ENCODE measurements around the gene DMRT1. TPM values are rescaled to one million over a fixed set of nuclear protein-coding genes. Genes with fewer than 3 reads are reported as not detected.
"Not testable (repeated sequence)": the region's sequence is repeated elsewhere in the genome, so short reads cannot be mapped to it uniquely, and the experiment has no call there.

DMRT1 gene
- total RNA-seq, 2 donors from 2014 or later, result not detected

DNA sequence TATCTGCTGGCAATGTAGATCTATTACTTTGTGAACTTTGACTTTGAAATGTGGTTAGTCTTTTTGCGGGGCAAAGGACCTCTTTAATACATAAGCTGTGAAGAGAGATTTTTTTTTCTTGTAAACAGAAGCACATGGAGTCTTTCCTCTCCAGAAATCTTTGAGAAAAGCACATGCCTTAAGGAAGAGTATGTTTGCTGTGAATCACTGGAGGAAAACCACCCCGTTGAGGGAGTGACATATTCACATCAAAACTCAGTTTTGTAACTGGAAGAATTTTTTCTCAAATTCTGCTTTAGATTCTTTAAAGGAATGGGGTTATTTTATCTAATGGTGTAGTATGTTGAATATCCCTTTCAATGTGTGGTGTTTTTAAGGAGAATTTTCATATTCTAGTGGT lies 138.5 kb downstream of the DMRT1 start:
- no peak for DNase-seq (ENCODE audit: low spot score)
- intact Hi-C loops (cut with DNase I), result no loop called here

DNA sequence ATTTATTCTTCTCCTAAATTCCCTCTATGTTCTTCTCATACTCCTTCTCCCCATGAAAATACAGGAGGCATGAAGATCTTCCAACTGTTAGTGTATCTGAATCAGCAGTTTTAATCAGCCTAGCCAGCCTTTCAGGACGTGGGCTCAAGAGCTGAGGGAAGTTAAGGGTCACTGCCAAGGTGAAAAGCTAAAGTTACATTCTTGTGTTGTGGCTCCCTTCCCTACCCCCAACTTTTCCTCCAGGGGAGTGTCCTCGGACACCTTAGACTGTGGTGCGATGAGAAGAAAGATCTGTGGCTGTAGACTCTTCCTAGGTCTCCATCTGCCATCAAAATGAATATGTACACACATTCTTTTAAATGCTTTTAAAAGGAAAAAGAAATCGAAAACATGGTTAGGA lies 139.1 kb downstream of the DMRT1 start:
- intact Hi-C loops (cut with DNase I), result no loop called here
- DNase-seq (ENCODE audit: low spot score), result no peak

DNA sequence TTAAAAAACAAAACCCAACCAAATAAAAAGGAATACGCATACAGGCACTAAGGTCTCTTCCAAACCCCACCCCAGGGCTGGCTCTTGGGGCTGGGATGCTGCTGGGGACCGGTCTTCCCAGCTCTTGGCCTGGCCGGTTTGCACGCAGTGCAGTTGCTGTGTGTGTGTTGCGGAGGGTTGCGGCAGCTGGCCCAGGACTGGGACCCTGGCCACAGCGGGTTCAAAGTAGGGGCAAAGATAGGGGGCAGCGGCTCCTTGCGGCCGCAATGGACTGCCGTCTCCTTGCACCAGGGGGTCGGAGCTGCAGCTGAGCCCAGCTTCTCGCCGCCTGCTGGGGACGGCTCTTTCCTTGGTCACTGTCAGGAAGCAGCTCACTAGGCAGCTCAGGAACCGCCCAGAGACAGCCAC lies 140.0 kb downstream of the DMRT1 start:
- no peak for DNase-seq (ENCODE audit: low spot score)
- intact Hi-C loops (cut with DNase I), result no loop called here

DNA sequence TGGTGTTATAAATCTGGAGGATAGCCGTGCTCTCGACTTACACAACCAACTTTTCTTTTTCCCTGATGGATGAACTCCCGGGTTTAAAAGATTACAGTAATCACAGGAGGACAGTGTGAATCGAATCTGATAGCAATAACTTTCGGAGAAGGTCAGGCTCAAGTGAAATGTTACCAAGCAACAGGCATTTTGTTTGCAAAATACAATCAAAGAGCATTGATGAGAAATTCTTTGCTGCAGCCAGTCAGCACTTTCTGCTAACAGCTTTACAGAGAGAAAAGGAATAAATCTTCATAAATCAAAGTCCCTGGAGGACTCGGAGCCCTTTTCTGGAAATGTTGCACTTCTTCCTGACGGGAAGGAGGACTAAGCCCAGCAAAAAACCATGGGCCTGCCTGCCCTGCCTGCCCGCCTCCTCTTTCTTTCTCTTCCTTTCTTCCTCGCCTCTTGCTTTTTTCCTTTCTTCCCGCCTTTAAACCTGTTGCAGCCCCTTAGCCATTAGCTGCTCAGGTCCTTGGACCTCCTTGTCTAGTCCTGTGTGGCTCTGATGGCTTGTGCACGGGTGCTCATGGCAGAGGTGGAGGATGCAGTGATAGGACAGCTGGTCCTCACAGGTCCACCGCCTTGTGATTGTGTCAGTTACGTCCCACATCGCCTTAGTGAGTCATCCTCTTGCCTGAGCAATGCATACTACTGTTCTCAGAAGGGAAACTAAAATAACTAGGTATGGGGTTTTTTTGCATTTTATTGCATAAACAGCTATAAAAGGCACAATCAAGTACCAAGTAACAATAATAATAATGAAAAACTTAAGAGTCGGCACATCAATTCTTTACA lies 141.1 kb downstream of the DMRT1 start:
- intact Hi-C loops (cut with DNase I), result no loop called here
- DNase-seq (ENCODE audit: low spot score), result no peak

DNA sequence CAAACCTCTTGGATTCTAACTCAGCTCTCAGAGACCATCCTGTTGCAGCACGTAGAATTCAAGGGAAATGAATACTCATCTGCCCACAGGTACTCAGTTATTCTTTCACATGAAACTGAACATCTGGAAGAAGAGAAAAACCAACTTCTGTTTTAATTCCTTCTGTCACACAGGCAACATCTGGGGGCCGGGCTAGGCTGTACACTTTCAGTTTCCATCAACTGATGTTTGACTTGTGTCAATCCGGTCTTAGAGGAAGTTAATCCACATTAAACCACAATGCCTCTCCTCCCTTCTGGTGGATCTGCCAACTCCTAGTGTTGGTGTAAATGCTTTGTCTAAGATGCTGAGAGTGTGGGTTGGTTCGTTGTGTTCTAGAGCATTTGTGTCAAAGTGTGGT lies 152.5 kb downstream of the DMRT1 start:
- intact Hi-C loops (cut with DNase I), result loop anchor here in 1 of 2 donors (5.0 to 10.0 kb wide), 2 partner anchors 99 to 328 kb away; no protein-coding TSS in a partner anchor
- no peak for DNase-seq (ENCODE audit: low spot score)

DNA sequence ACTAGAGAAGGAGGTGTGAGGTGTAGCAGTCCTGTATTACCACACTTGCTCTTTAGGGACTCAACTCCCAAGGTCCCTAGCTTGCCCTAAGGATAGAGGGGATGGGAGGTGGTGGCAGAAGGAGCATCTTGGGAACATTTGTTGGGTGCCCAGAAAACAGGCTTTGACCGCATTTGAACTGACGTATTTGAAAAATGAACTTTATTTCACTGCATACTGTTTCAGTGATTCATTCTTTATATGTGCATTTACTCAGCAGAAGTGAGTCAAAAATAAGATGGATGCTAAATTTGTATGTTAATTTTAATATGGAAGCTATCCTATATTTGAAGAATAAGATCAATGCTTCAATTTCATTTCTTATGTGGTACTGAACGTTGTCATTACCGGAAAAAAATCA lies 153.7 kb downstream of the DMRT1 start:
- intact Hi-C loops (cut with DNase I), result loop anchor here in 1 of 2 donors (10.0 kb wide), 1 partner anchor 100 kb away; no protein-coding TSS in a partner anchor
- DNase-seq (ENCODE audit: low spot score), result no peak

DNA sequence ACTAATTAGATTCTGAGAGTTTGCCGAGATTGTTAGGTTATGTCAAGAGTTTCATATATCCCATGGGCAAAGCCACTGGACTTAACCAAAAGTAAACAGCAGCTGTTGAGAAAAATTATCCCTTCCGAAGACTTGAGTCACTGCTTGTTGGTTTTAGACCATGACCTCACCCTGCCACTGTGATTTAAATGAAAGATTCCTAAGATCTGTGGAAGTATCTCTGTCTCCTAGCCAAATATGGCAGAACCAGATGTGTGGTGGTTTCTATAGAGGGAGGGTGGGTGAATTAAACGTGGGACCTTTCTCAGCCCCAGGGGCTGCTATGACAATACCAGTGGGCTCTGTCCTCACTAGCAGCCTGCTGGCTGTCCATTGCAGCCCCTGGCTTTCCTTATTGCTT lies 154.3 kb downstream of the DMRT1 start:
- intact Hi-C loops (cut with DNase I), result loop anchor here in 1 of 2 donors (10.0 kb wide), 1 partner anchor 101 kb away; no protein-coding TSS in a partner anchor
- DNase-seq (ENCODE audit: low spot score), result no peak

DNA sequence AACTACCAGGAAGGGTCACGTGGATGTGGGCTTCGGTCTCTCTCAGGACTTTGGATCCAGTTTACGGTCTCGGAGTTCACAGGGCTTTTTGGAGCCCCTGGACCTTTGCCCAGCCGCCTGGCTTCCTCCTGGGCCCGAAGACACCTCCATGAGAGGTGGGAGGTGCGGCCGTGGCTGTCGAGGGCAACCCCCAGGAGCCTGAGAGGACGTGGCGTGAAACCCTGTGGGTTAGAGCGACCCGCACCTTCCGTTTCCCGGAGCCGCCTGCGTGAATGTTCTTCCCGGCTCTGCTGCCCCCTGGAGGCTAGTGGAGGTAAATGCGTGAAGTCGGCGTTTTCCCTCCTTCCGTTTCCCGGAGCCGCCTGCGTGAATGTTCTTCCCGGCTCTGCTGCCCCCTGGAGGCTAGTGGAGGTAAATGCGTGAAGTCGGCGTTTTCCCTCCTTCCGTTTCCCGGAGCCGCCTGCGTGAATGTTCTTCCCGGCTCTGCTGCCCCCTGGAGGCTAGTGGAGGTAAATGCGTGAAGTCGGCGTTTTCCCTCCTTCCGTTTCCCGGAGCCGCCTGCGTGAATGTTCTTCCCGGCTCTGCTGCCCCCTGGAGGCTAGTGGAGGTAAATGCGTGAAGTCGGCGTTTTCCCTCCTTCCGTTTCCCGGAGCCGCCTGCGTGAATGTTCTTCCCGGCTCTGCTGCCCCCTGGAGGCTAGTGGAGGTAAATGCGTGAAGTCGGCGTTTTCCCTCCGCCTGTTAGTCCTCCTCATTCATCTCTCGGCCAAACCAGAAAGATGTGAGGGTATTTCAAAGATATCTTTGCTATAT lies 157.0 kb downstream of the DMRT1 start:
- not testable (repeated sequence) for DNase-seq (ENCODE audit: low spot score)
- intact Hi-C loops (cut with DNase I), result loop anchor here in 1 of 2 donors (10.0 kb wide), 1 partner anchor 104 kb away; no protein-coding TSS in a partner anchor

DNA sequence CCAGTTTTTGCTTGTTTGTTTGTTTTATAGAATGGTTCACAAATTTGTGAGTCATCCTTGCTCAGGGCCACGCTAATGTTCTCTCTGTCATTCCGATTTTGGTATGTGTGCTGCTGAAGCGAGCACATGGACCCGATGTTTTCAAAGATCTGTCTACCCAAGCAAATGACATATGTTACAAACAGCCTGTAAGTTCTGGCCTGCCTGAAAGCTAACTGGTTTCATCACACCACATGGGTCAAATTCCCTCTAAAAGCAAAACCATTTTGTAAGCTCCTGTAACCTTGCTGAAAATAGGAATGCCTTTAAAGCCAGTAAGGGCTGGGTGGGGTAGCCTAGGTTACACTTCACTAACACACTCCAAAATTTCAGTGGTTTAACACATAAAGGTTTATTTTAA lies 160.3 kb downstream of the DMRT1 start:
- DNase-seq (ENCODE audit: low spot score), result no peak
- intact Hi-C loops (cut with DNase I), result no loop called here

DNA sequence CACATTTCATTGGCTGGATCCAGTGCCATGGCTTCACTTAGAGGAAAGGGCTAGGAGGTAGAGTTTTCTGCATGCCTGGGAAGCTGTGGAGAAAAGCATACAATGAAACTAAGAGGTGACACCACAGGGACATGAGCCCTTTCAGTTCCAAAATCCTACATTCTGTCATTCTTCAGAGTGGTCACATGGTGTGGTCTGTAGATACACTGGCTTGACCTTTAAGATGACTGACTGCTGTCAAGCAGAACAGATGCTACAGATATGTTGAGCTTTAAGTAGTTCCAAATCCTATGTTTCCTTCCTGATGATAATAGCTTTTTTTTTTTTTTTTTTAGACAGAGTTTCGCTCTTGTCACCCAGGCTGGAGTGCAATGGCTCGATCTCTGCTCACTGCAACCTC lies 161.2 kb downstream of the DMRT1 start:
- intact Hi-C loops (cut with DNase I), result no loop called here

DNA sequence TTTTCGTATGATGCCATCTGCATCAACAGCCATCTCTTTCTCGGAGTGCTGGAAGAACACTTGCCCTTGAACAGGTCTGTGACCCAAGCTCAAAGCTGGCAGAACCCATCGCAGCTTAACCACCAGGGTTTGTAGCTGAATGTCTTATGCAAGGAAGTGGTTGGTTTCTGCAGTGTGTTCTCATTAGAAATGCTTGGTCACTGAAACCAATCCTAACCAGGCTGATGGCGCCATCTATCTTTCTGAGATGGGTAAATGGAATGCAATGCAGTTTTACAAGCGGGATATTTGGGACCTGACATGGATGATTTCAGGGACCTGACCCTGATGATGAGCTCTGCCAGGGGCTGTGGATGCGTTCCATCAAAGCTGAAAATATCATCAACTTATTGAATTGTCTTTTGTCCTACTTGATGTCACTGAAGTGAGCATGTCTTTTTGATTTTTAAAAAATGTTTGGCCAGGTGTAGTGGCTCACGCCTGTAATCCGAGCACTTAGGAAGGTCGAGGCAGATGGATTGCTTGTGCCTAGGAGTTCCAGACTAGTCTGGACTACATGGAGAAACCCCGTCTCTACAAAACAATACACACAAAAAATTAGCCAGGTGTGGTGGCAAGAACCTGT lies 163.7 kb downstream of the DMRT1 start:
- intact Hi-C loops (cut with DNase I), result no loop called here
- no peak for DNase-seq (ENCODE audit: low spot score)

More for the DNA sequence above, 161.2 kb downstream of the DMRT1 start:
- no peak for DNase-seq (ENCODE audit: low spot score)

DNA sequence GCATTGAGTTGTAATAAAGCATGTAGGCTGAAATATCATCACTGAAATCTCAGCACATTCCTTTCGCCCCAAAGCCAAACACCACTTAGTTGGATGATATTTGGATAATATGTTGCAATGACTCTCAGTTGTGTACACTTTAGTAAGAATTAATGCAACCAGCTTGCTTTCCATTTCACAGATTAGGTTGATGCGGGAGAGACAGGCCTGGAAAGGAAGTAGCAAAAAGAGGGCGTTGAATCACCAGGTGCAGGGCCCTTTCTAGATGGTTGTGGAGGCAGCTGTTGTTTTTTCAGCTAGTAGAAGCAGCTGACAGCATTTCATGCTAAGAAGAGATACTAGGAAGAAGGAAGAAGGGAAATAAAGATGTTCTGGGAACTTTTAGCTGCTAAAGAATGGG lies 165.8 kb downstream of the DMRT1 start:
- DNase-seq (ENCODE audit: low spot score), result no peak
- intact Hi-C loops (cut with DNase I), result no loop called here

DNA sequence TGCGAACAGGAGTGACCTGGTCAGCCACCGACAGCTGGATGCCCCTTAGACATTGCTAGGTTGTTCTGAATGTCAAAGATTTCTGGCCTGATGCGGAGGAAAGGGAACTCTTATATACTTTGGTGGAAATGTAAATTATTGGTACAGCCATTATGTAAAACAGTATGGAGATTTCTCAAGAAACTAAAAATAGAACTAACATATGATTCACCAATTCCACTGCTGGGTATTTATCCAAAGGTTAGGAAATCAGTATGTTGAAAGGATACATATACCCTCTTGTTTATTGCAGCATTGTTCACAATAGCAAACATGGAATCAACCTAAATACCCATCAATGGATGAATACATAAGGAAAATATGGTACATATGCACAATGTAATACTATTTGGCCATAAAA lies 166.7 kb downstream of the DMRT1 start:
- intact Hi-C loops (cut with DNase I), result no loop called here

DNA sequence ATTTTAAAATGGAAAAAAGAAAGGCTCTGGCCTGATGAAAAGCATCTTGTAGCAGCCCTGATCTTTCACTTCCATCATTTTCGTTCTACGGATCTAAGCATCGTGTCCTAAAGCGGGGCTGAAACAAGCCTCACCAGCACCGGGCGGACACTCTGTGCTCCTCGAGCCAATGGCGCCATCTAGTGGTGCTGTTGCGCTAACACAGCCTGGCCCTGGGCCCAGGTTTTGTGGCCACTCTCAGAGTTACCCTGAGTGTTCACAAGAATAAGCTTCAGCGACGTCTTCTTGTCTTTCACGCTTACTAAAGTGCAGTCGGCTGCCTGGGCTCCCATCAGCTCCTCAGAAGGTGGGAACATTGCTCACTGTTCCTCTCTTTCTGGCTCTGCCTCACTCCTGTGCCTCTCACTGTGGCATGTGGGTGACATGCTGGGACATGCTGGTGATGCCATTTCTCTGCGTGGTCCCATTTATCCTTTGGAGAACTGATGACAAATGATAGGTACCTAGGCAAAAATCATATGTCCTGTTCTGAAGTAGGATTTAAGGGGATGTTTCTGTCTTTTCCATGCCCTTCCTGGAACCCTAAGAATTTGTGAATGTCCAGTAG lies 167.7 kb downstream of the DMRT1 start:
- peak; percentile 94 for DNase-seq (ENCODE audit: low spot score)
- intact Hi-C loops (cut with DNase I), result no loop called here

More for the DNA sequence above, 166.7 kb downstream of the DMRT1 start:
- no peak for DNase-seq (ENCODE audit: low spot score)

DNA sequence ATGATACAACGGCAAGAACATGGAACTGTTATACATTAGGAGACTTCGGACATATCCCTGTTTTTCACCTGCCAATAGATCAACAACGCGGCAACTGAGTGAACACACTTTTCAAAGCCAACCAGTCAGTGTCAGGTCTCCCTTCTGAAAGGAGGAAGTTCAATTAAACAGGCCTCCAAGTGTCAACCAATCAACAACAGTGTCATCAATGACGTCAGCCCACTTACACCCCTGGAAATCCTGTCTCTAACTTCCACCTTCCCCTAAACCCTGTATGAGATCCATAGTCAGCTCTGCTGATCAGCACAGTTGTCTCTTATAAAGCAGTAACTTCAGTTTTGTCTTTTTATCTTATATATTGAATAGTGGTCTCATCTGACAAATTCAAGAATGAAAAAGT lies 171.5 kb downstream of the DMRT1 start:
- intact Hi-C loops (cut with DNase I), result no loop called here
- DNase-seq (ENCODE audit: low spot score), result no peak

DNA sequence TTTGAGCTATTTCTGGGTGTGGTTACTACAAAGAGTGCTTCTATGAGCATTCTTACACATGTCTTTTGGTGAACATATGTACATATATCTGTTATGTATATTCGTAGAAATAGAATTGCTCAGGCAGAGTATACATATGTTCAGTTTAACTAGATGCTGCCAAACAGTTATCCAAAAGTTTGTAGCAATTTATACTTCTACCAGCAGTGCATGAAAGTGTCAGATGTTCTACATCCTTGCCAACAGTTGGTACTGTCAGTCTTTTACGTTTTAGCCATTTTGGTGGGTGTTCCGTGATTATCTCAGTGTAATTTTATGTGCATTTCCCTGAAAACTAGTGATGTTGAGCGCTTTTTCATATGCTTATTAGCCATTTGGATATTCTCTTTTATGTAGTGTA lies 172.7 kb downstream of the DMRT1 start:
- no peak for DNase-seq (ENCODE audit: low spot score)
- intact Hi-C loops (cut with DNase I), result no loop called here

DNA sequence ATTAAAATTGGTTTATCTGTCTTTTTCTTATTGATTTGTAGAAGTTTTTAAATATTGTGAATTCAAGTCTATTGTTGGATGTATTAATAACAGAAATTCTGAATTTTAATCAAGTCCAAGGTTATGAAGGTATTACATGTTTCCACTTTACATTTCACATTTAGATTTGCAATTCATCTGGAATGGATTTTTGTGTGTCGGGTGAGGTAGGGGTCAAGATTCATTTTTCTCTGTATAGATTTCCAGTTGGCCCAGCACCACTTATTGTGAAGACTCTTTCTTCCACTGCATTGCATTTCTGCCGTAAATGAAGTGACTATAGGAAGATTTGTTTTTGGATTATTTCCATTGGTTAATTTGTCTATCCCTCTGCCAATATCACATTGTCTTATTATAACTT lies 173.1 kb downstream of the DMRT1 start:
- intact Hi-C loops (cut with DNase I), result no loop called here
- DNase-seq (ENCODE audit: low spot score), result no peak

DNA sequence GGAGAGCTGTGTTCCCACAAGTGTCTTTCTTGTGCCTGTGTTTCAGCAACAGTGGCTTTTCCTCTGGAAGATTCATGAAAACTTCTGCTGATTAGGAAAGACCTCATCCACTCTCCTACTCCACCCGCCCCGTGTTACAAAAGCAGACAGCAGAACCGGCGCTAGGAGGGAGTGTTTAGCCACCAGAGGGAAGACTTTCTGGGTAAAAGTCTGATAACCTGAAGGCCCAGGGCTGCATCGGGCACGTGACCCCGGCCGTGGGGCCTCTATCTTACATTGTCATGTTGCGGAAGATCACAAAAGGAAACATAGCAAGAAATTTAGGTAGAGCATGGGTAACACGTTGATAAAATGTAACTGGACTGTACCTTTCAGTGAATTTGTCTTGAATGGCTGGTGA lies 176.6 kb downstream of the DMRT1 start:
- intact Hi-C loops (cut with DNase I), result no loop called here
- no peak for DNase-seq (ENCODE audit: low spot score)

All from posterior vena cava (tissue), 2 donors.